ENCODE measurements around the gene WASL. TPM values are rescaled to one million over a fixed set of nuclear protein-coding genes. Genes with fewer than 3 reads are reported as not detected.
A peak's percentile ranks its signal among the peaks of the same experiment; 100 is the strongest.

WASL gene
- 22.8 and 24.8 TPM in 2 replicates for total RNA-seq (2013; cell fraction: nucleolus; rRNA removed)
- total RNA-seq (2014; rRNA removed) (3.1 and 3.2 TPM in 2 replicates), total RNA-seq (2014; rRNA removed; fragmentation: Illumina TruSeq; extraction: Trizol) (4.6 and 4.7 TPM in 2 replicates), total RNA-seq (2021) (6.4 and 6.5 TPM in 2 replicates), polyA plus RNA-seq (2011; rRNA removed) (4.0 and 5.5 TPM in 2 replicates), polyA plus RNA-seq (2014; fragmentation: Illumina TruSeq; extraction: Trizol) (4.3 and 6.4 TPM in 2 replicates), polyA plus RNA-seq (2014; fragmentation: Nextera tagmentation; extraction: Ambion mirVana) (1 to 10 TPM; 2.0 to 2.1 TPM), polyA plus RNA-seq (2014; rRNA removed) (3.0 and 3.2 TPM in 2 replicates), polyA plus RNA-seq (2016; fragmentation: Nextera tagmentation; extraction: Ambion mirVana) (1 to 10 TPM; 3.5 TPM), polyA minus RNA-seq (2011; rRNA and poly(A)+ RNA removed) (3.7 and 4.4 TPM in 2 replicates), Bru-seq, nascent RNA (percentile 94 among the genes with signal in this experiment), BruChase-seq, experiment 1, labeled RNA remaining after a 6-hour chase (percentile 88 among the genes with signal in this experiment), BruChase-seq, experiment 2, labeled RNA remaining after a 2-hour chase (percentile 90 among the genes with signal in this experiment)
- 1.3 TPM for polyA plus RNA-seq (2011; ENCODE audit: low read depth)
- 1.6 and 1.9 TPM in 2 replicates for polyA plus RNA-seq (2011; cell fraction: cytosol; rRNA removed)
- polyA plus RNA-seq (2011; cell fraction: nucleus; rRNA removed) = 7.0 and 7.3 TPM in 2 replicates
- 2.7 and 3.3 TPM in 2 replicates for polyA plus RNA-seq (2012)
- 2.1 and 3.5 TPM in 2 replicates for polyA minus RNA-seq (2011; cell fraction: cytosol; rRNA and poly(A)+ RNA removed)
- 17.9 and 30.2 TPM in 2 replicates for polyA minus RNA-seq (2011; cell fraction: nucleus; rRNA and poly(A)+ RNA removed)
- long read RNA-seq, experiment 1, partial matches to known transcripts = 1 of 2 reads
- long read RNA-seq, experiment 1, other reads (novel, unspliced or antisense) = 1 of 2 reads
- long read RNA-seq, experiment 2, partial matches to known transcripts = 3 of 8 reads
- long read RNA-seq, experiment 2, other reads (novel, unspliced or antisense) = 5 of 8 reads

GRCh38 chr7:123748734-123749536 is at the start of gene WASL:
Gene WASL (minus strand): TSS chr7:123749003. CDS start chr7:123748734, 269 bp downstream.
- under 1% methylated on average over 71 of the region's 93 CpGs for WGBS (ENCODE audit: insufficient coverage, insufficient replicate concordance, low lambda C conversion rate, missing lambda C conversion rate)
- intact Hi-C loops (cut with micrococcal nuclease; ENCODE audit: unreplicated experiment) (loop anchor here (5.0 kb wide), 1 partner anchor 212 kb away; no protein-coding TSS in a partner anchor), in situ Hi-C loops (cut with MboI) (no loop called here)
- ChIA-PET POLR2A (interaction anchor here (0.6 to 2.7 kb wide), 18 partner anchors 9 to 189 kb away, joined by 3 to 13 read pairs (median 3); no protein-coding TSS in a partner anchor), CTCF (interaction anchor here (0.5 to 3.4 kb wide), 12 partner anchors 9 to 123 kb away, joined by 3 to 13 read pairs (median 4); no protein-coding TSS in a partner anchor), RAD21 (ENCODE audit: unreplicated experiment) (interaction anchor here (0.7 to 3.5 kb wide), 18 partner anchors 9 to 513 kb away, joined by 3 to 11 read pairs (median 4); partner anchors contain the start of gene NDUFA5), SMC1A (ENCODE audit: uncharacterized antibody, unreplicated experiment) (interaction anchor here (0.9 to 4.9 kb wide), 17 partner anchors 10 to 191 kb away, joined by 3 to 27 read pairs (median 4); partner anchors contain the start of gene NDUFA5)
- DNase-seq (ENCODE audit: low read depth, low spot score) (peak; percentile 41), FAIRE-seq (no peak), ATAC-seq (peak; percentile 79)
- no peaks in the 10 kb centered on the region for H3K36me3 ChIP-seq (ENCODE audit: control insufficient read depth in 2 of 2, insufficient read depth in 2 of 2, low read length in 1 of 2)
- peak within 1 kb of the TSS; percentile 91 for H3K4me2 ChIP-seq (ENCODE audit: control insufficient read depth, insufficient read depth)
- H3K4me1 ChIP-seq (ENCODE audit: control insufficient read depth, insufficient read depth, low read length) = no peaks in the 10 kb centered on the region
- no peaks in the 10 kb centered on the region for H3K9me3 ChIP-seq (replicated peaks; ENCODE audit: control insufficient read depth, insufficient read depth, low read length)
- H3K4me3 ChIP-seq = peak within 1 kb of the TSS; percentile 95
- no peaks in the 10 kb centered on the region for H4K20me1 ChIP-seq (ENCODE audit: control insufficient read depth, insufficient read depth)
- H3K9ac ChIP-seq (ENCODE audit: control insufficient read depth, insufficient read depth, low read length) = peak within 1 kb of the TSS; percentile 89
- H3K27ac ChIP-seq (ENCODE audit: control insufficient read depth, insufficient read depth) = peak within 1 kb of the TSS; percentile 95
- no TSS peak for BruUV-seq (replicated peaks)
- peaks cover 51% of the 10 kb centered on the region for H3K79me2 ChIP-seq (ENCODE audit: control insufficient read depth, insufficient read depth, low read length)
- H3K27me3 ChIP-seq (replicated peaks in 1 of 2; ENCODE audit: control insufficient read depth in 2 of 2, insufficient read depth in 2 of 2, low read length in 1 of 2) = no peaks in the 10 kb centered on the region
- H2AFZ ChIP-seq (ENCODE audit: control insufficient read depth, low read depth, low read length) = peak within 1 kb of the TSS; percentile 90
- TF ChIP-seq CTCF (IDR thresholded peaks at IDR 0.05 in 2 of 3, conservative IDR thresholded peaks at IDR 0.05 in 1 of 3; ENCODE audit: control insufficient read depth in 2 of 3, extremely low read depth in 1 of 3, insufficient read depth in 1 of 3, low read depth in 3 of 3, low read length in 3 of 3) (no peak; a peak in 1 of 6 replicates), CEBPB (IDR thresholded peaks at IDR 0.05; ENCODE audit: borderline replicate concordance in 1 of 2, low read depth in 2 of 2, low read length in 2 of 2) (no peak), CHD4 (IDR thresholded peaks at IDR 0.05) (no peak), CBX3 (IDR thresholded peaks at IDR 0.05; ENCODE audit: borderline replicate concordance, low read depth) (no peak), USF2 (IDR thresholded peaks at IDR 0.05; ENCODE audit: borderline replicate concordance, low read depth, low read length) (no peak), RCOR1 (conservative IDR thresholded peaks at IDR 0.05; ENCODE audit: low read depth, low read length) (0 out of 2 replicates have a peak, but pooled peaks have one; percentile 57), LARP7 (IDR thresholded peaks at IDR 0.05) (peak; percentile 77; the same call in 1 of the 2 replicates), ASH2L (IDR thresholded peaks at IDR 0.05; ENCODE audit: borderline replicate concordance, low read depth) (peak; percentile 28; the same call in 1 of the 2 replicates), BACH1 (IDR thresholded peaks at IDR 0.05; ENCODE audit: borderline replicate concordance) (peak; percentile 77; the same call in 1 of the 2 replicates), TCF7 (IDR thresholded peaks at IDR 0.05; ENCODE audit: borderline replicate concordance) (no peak), E2F4 (IDR thresholded peaks at IDR 0.05; ENCODE audit: low read depth, low read length) (0 out of 2 replicates have a peak, but pooled peaks have one; percentile 22)
- TF ChIP-seq, protein P1, sequence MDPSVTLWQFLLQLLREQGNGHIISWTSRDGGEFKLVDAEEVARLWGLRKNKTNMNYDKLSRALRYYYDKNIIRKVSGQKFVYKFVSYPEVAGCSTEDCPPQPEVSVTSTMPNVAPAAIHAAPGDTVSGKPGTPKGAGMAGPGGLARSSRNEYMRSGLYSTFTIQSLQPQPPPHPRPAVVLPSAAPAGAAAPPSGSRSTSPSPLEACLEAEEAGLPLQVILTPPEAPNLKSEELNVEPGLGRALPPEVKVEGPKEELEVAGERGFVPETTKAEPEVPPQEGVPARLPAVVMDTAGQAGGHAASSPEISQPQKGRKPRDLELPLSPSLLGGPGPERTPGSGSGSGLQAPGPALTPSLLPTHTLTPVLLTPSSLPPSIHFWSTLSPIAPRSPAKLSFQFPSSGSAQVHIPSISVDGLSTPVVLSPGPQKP (IDR thresholded peaks at IDR 0.05; ENCODE audit: low read depth, low read length) = peak; percentile 93
